WERI-Rb-1 (cell line): ENCODE data around the gene UPK3B.
A peak's percentile ranks its signal among the peaks of the same experiment; 100 is the strongest.
"Not testable (repeated sequence)": the region's sequence is repeated elsewhere in the genome, so short reads cannot be mapped to it uniquely, and the experiment has no call there.

Source experiments
- DNase-seq: peaks from one replicate; pipeline ENCODE4 v3.0.0-alpha.2; 2020
- H3K27ac ChIP-seq: fragments of 250-450 bp; sonication (Bioruptor Pico); 2 replicates; pipeline ENCODE4 v1.5.1; 2020; ENCODE audit warnings: mild to moderate bottlenecking, moderate library complexity
- H3K27me3 ChIP-seq: fragments of 250-450 bp; sonication (Bioruptor Pico); 2 replicates; pipeline ENCODE4 v1.5.1; 2021; ENCODE audit warnings: mild to moderate bottlenecking, low read depth, moderate library complexity; ENCODE audit not compliant: insufficient read depth, severe bottlenecking
- H3K36me3 ChIP-seq: fragments of 250-450 bp; sonication (Bioruptor Pico); 2 replicates; pipeline ENCODE4 v1.5.1; 2020; ENCODE audit warnings: mild to moderate bottlenecking, moderate library complexity
- H3K4me3 ChIP-seq: 2 replicates; pipeline ENCODE4 v1.5.1; 2011; ENCODE audit warnings: low read depth, mild to moderate bottlenecking, control low read depth, low read length
- H3K9me3 ChIP-seq: fragments of 250-450 bp; sonication (Bioruptor Pico); 2 replicates; pipeline ENCODE4 v1.5.1; 2021; ENCODE audit warnings: mild to moderate bottlenecking, moderate library complexity; ENCODE audit not compliant: severe bottlenecking
- TF ChIP-seq, protein P1 (sequence below): IDR thresholded peaks from 2 replicates; pipeline ENCODE4 v1.5.1; 2011; ENCODE audit warnings: low read depth, mild to moderate bottlenecking, control low read depth, inconsistent platforms, low read length

UPK3B gene

GRCh38 chr7:76502836-76503235 lies 7.5 kb upstream of the UPK3B start:
- H3K27me3 ChIP-seq = not testable (repeated sequence)

DNA sequence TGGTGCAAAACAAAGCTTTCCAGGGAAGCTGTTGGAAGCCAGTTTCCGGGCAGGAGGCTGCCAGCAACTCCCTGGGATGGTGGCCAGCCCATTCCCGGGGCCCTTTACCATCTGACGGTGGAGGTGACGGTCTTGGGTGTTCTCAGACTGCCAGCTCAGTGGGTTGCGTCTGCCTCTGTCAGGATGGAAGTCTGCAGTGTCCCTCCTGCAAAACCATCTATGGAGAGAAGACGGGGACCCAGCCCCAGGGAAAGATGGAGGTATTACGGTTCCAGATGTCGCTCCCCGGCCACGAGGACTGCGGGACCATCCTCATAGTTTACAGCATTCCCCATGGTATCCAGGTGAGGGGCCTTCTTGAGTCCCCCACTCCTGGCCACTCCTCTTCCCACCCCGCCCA lies 7.1 kb upstream of the UPK3B start:
- not testable (repeated sequence) for DNase-seq, H3K27ac ChIP-seq, H3K36me3 ChIP-seq

More at GRCh38 chr7:76502836-76503235, 7.5 kb upstream of the UPK3B start:
- H3K36me3 ChIP-seq, H3K4me3 ChIP-seq, H3K9me3 ChIP-seq, H3K27ac ChIP-seq: not testable (repeated sequence)
- DNase-seq = peak; percentile 56

GRCh38 chr7:76504351-76505167 lies 5.8 kb upstream of the UPK3B start:
- H3K9me3 ChIP-seq, H3K27ac ChIP-seq, H3K36me3 ChIP-seq, DNase-seq, H3K4me3 ChIP-seq, H3K27me3 ChIP-seq: not testable (repeated sequence)

More for the DNA sequence above, 7.1 kb upstream of the UPK3B start:
- not testable (repeated sequence) for H3K9me3 ChIP-seq, H3K27me3 ChIP-seq, H3K4me3 ChIP-seq

GRCh38 chr7:76505168-76506080 lies 4.9 kb upstream of the UPK3B start:
- Histone ChIP-seq H3K9me3 (no peaks in the 10 kb centered on the region), H3K27me3 (no peaks in the 10 kb centered on the region), H3K36me3 (peaks cover 3% of the 10 kb centered on the region; the same call in 1 of the 2 replicates), H3K27ac (no peak overlapping the region), H3K4me3 (no peak overlapping the region)
- no peak for DNase-seq
- TF ChIP-seq, protein P1, sequence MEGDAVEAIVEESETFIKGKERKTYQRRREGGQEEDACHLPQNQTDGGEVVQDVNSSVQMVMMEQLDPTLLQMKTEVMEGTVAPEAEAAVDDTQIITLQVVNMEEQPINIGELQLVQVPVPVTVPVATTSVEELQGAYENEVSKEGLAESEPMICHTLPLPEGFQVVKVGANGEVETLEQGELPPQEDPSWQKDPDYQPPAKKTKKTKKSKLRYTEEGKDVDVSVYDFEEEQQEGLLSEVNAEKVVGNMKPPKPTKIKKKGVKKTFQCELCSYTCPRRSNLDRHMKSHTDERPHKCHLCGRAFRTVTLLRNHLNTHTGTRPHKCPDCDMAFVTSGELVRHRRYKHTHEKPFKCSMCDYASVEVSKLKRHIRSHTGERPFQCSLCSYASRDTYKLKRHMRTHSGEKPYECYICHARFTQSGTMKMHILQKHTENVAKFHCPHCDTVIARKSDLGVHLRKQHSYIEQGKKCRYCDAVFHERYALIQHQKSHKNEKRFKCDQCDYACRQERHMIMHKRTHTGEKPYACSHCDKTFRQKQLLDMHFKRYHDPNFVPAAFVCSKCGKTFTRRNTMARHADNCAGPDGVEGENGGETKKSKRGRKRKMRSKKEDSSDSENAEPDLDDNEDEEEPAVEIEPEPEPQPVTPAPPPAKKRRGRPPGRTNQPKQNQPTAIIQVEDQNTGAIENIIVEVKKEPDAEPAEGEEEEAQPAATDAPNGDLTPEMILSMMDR = no peak

DNA sequence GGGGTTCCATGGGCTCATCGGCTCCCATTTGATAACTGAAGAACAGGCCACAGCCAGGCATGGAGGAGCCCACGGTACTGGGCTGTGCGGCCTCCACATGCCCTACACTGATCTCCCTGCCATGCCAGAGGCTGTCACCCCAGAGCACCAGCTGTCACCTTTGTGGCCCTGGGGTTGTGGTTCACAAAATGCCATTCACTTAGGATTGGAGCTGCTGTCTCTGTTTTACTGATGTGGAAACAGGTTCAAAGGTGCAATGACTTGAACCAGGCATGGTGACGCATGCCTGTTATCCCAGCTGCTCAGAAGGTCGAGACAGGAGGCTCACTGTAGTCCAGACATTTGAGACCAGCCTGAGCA lies 4.3 kb upstream of the UPK3B start:
- Histone ChIP-seq H3K27me3 (no peaks in the 10 kb centered on the region), H3K4me3 (no peak overlapping the region), H3K9me3 (no peaks in the 10 kb centered on the region), H3K36me3 (peaks cover 3% of the 10 kb centered on the region; the same call in 1 of the 2 replicates), H3K27ac (no peak overlapping the region)
- TF ChIP-seq, protein P1 = no peak
- no peak for DNase-seq

GRCh38 chr7:76506643-76507042 lies 3.7 kb upstream of the UPK3B start:
- H3K36me3 ChIP-seq, H3K9me3 ChIP-seq, DNase-seq, H3K27ac ChIP-seq, H3K27me3 ChIP-seq, H3K4me3 ChIP-seq: not testable (repeated sequence)

DNA sequence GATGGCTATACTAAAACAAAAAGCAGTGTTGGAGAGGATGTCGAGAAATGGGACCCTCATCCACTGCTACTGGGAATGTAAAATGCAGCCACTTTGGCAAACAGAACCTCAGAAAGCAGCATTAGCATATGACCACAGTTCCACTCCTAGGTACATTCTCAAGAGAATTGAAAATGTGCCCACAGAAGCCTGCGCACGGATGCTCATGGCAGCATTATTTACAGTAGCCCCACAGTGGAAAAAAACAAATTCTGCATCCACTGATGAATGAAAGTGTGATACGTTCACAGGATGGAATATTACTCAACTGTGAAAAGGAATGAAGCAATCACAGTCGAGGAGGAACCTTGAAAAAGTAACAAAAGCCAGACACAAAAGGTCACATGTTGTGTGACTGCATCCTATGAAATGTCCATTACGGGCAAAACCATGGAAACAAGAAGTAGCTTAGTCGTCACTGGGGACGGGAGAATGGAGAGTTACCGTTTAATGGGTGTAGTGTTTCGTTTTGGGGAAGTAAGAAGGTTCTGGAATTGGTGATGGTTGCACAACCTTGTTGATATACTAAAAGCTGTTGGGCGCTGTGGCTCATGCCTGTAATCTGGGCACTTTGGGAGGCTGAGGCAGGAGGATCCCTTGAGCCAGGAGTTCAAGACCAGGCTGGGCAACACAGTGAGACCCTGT lies 2.5 kb upstream of the UPK3B start:
- TF ChIP-seq, protein P1 = no peak
- H3K27ac ChIP-seq = no peak overlapping the region
- H3K36me3 ChIP-seq = peaks cover 3% of the 10 kb centered on the region; the same call in 1 of the 2 replicates
- H3K9me3 ChIP-seq = no peaks in the 10 kb centered on the region
- DNase-seq = no peak
- no peaks in the 10 kb centered on the region for H3K27me3 ChIP-seq
- no peak overlapping the region for H3K4me3 ChIP-seq

GRCh38 chr7:76511200-76511910 lies 1.0 kb downstream of the UPK3B start:
- H3K27me3 ChIP-seq, H3K27ac ChIP-seq, H3K9me3 ChIP-seq, H3K36me3 ChIP-seq, H3K4me3 ChIP-seq: not testable (repeated sequence)
- DNase-seq = peak; percentile 25

GRCh38 chr7:76511911-76512885 lies 1.8 kb downstream of the UPK3B start:
- not testable (repeated sequence) for H3K27ac ChIP-seq, H3K9me3 ChIP-seq, H3K4me3 ChIP-seq, H3K36me3 ChIP-seq, DNase-seq, H3K27me3 ChIP-seq
